Measurements from ENCODE around the gene ODC1.

DNA sequence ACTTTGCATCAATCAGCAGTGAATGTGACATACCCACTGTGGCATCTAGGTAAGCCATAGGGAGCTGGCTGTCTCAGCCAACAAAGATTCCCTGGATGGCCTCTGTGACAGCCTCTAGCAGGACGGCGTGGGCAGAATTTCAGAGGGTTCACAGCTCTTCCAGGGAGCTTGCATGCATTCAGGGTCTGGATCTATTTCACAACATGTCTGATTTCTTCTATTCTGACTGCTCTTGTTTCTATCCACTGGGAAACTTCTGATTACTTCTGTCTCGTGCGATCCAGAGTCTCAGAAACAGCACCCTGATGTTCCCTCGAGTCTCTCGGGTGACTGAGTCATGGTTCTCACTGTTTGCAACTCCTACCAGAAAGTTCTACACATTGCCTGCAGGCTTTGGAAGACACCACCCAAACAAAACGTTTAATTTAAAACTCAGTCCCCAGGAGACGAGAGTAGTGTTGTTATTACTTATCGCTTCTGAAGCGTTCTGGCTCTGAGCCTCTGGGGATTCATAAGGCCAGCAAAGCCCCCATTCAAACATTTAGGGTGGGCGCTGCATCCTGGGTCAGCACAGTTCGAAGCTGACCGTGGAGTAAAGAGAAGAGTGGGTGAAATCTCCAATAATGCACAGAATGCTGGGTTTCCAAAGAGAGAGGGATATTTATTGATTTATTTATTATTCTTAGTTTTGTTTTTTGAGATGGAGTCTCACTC, 41.9 kb upstream of the ODC1 start:
- TF ChIP-seq, protein P1, sequence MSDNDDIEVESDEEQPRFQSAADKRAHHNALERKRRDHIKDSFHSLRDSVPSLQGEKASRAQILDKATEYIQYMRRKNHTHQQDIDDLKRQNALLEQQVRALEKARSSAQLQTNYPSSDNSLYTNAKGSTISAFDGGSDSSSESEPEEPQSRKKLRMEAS (IDR thresholded peaks at IDR 0.05; ENCODE audit: insufficient read depth, insufficient read length): no peak
- no peak for TF ChIP-seq POLR2A (IDR thresholded peaks at IDR 0.05; ENCODE audit: low read depth, low read length)
- no peak for TF ChIP-seq CTCF (IDR thresholded peaks at IDR 0.05; ENCODE audit: extremely low read depth in 1 of 2, insufficient read depth in 1 of 2, low read depth in 1 of 2, low read length in 2 of 2)
- no peak for TF ChIP-seq EZH2 (IDR thresholded peaks at IDR 0.05; ENCODE audit: borderline replicate concordance, low read depth, low read length, severe bottlenecking)
- TF ChIP-seq POLR2AphosphoS5 (IDR thresholded peaks at IDR 0.05; ENCODE audit: insufficient read depth, low read depth, low read length): no peak
- no peak for TF ChIP-seq MYC (IDR thresholded peaks at IDR 0.05; ENCODE audit: low read depth, low read length)
